Fibroblast of lung (primary cell): Measurements from ENCODE around the gene NR1H4. TPM values are rescaled to one million over a fixed set of nuclear protein-coding genes. Genes with fewer than 3 reads are reported as not detected.

ENCODE experiments used
- DNase-seq, 2 donors: peaks; one replicate each; pipeline versions ENCODE4 v3.0.0 to v3.0.0-alpha.2; 2010; ENCODE audit warnings: low read depth in 2 of 2
- H2AFZ ChIP-seq: 2 replicates; pipeline ENCODE4 v1.5.1; 2012; ENCODE audit warnings: low read length, control low read depth, inconsistent platforms
- H3K27ac ChIP-seq: 2 replicates; pipeline ENCODE4 v1.5.1; 2011; ENCODE audit warnings: low read length, control low read depth; ENCODE audit not compliant: insufficient read depth
- H3K27me3 ChIP-seq: 2 replicates; pipeline ENCODE4 v1.5.1; 2011; ENCODE audit warnings: mild to moderate bottlenecking, low read length; ENCODE audit not compliant: control insufficient read depth, insufficient read depth
- H3K36me3 ChIP-seq: 2 replicates; pipeline ENCODE4 v1.5.1; 2011; ENCODE audit warnings: low read length; ENCODE audit not compliant: control insufficient read depth, insufficient read depth
- H3K4me1 ChIP-seq: 2 replicates; pipeline ENCODE4 v1.5.1; 2011; ENCODE audit warnings: low read length; ENCODE audit not compliant: control insufficient read depth, insufficient read depth; ENCODE audit errors: extremely low read depth
- H3K4me2 ChIP-seq: 2 replicates; pipeline ENCODE4 v1.5.1; 2011; ENCODE audit warnings: low read length, control low read depth; ENCODE audit not compliant: insufficient read depth; ENCODE audit errors: extremely low read depth
- H3K4me3 ChIP-seq, 4 experiments: fragments of 200-600 bp in 1 of 4; sonication (generic) in 1 of 4; replicated peaks in 1 of 4; 2 replicates each; pipeline ENCODE4 v1.5.1; 2011 to 2016; ENCODE audit warnings: low read length in 4 of 4, low read depth in 3 of 4, mild to moderate bottlenecking in 3 of 4, control low read depth in 2 of 4, inconsistent platforms in 1 of 4, mixed read lengths in 1 of 4; ENCODE audit not compliant: insufficient read depth in 1 of 4; ENCODE audit errors: control extremely low read depth in 1 of 4
- H3K79me2 ChIP-seq: 2 replicates; pipeline ENCODE4 v1.5.1; 2012; ENCODE audit warnings: mild to moderate bottlenecking, low read length, inconsistent platforms; ENCODE audit not compliant: control insufficient read depth, insufficient read depth
- H3K9ac ChIP-seq: 2 replicates; pipeline ENCODE4 v1.5.1; 2011; ENCODE audit warnings: mild to moderate bottlenecking, low read length, control low read depth; ENCODE audit not compliant: insufficient read depth
- H3K9me3 ChIP-seq: 2 replicates; pipeline ENCODE4 v1.5.1; 2012; ENCODE audit warnings: low read depth, low read length; ENCODE audit not compliant: control insufficient read depth, insufficient read depth
- H4K20me1 ChIP-seq: 2 replicates; pipeline ENCODE4 v1.5.1; 2011; ENCODE audit warnings: low read length; ENCODE audit not compliant: control insufficient read depth, insufficient read depth; ENCODE audit errors: extremely low read depth
- CTCF ChIP-seq, 2 donors: IDR thresholded peaks in 1 of 2; conservative IDR thresholded peaks in 1 of 2; 1 replicate in 1 of 2; 2 replicates in 1 of 2; pipeline ENCODE4 v1.5.1; 2011 to 2012; ENCODE audit warnings: low read length in 2 of 2, control low read depth in 1 of 2, inconsistent platforms in 1 of 2, low read depth in 1 of 2, mild to moderate bottlenecking in 1 of 2
- EZH2 ChIP-seq: IDR thresholded peaks from 2 replicates; pipeline ENCODE4 v1.5.1; 2012; ENCODE audit warnings: low read length, control low read depth, mild to moderate bottlenecking; ENCODE audit errors: missing control alignments
- polyA plus RNA-seq, 2 donors: library from polyadenylated mRNA; depleted of rRNA in 1 of 2; stranded (reverse) in 1 of 2; unstranded in 1 of 2; fragments of >200 nt; gene quantifications; 2 replicates each; pipeline ENCODE4 v1.2.1, GENCODE V29; 2011 to 2012; ENCODE audit warnings: missing spikeins in 1 of 2
- total RNA-seq: library from RNA; depleted of rRNA; stranded (reverse); fragments of >200 nt; gene quantifications from 2 replicates; pipeline ENCODE4 v1.2.1, GENCODE V29; 2014

Gene NR1H4
- total and polyA plus RNA-seq, 2 donors (not counting 1 experiment from before 2014, with no cell fraction given), result not detected

- no peak overlapping the region for H2AFZ ChIP-seq
- H3K9me3 ChIP-seq, result no peaks in the 10 kb centered on the region
- no peak overlapping the region for H3K27ac ChIP-seq
- H3K36me3 ChIP-seq, result no peaks in the 10 kb centered on the region
- no peak overlapping the region for H3K4me2 ChIP-seq
- TF ChIP-seq CTCF (conservative IDR thresholded peaks at IDR 0.05 in 1 of 2, IDR thresholded peaks at IDR 0.05 in 1 of 2; ENCODE audit: low read depth in 1 of 2, low read length in 2 of 2) (no peak), EZH2 (no peak)
- no peak overlapping the region for H3K4me3 ChIP-seq
- no peak for DNase-seq
- H3K27me3 ChIP-seq, result no peaks in the 10 kb centered on the region
- no peaks in the 10 kb centered on the region for H3K4me1 ChIP-seq
- no peak overlapping the region for H3K9ac ChIP-seq
- no peaks in the 10 kb centered on the region for H3K79me2 ChIP-seq
- H4K20me1 ChIP-seq, result no peaks in the 10 kb centered on the region
Measured at GRCh38 chr12:100448656-100449055, 25.0 kb upstream of the NR1H4 start.

GRCh38 chr12:100450735-100451134 is 22.9 kb upstream of the NR1H4 start:
- no peak overlapping the region for H3K4me2 ChIP-seq
- H4K20me1 ChIP-seq, result no peaks in the 10 kb centered on the region
- no peak overlapping the region for H2AFZ ChIP-seq
- peak in 1 of 2 donors; percentile 0 for DNase-seq
- H3K9me3 ChIP-seq, result no peaks in the 10 kb centered on the region
- no peak overlapping the region for H3K4me3 ChIP-seq
- TF ChIP-seq EZH2 (no peak), CTCF (conservative IDR thresholded peaks at IDR 0.05 in 1 of 2, IDR thresholded peaks at IDR 0.05 in 1 of 2; ENCODE audit: low read depth in 1 of 2, low read length in 2 of 2) (no peak)
- no peak overlapping the region for H3K9ac ChIP-seq
- no peaks in the 10 kb centered on the region for H3K4me1 ChIP-seq
- H3K27me3 ChIP-seq, result no peaks in the 10 kb centered on the region
- no peak overlapping the region for H3K27ac ChIP-seq
- H3K79me2 ChIP-seq, result no peaks in the 10 kb centered on the region
- no peaks in the 10 kb centered on the region for H3K36me3 ChIP-seq

DNA sequence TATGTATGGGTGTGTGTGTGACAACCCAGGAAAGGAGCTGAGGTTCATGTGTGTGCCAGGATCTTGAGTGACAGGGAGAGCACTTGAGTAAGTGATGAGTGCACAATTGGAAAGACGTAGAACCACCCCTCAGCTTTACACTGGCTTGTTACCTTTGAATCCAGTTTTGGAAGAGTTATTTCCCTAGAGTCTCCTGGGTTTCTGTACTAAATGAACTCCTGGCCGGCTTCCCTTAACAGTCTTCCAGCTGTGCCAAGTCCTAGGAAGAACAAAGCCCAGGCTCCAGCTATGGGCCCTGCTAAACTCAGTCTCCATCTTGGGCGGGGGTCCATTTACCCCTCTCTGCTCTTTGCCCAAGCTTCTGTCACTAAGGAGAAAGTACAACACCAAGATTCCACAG is 19.7 kb upstream of the NR1H4 start:
- Histone ChIP-seq H3K27me3 (no peaks in the 10 kb centered on the region), H3K4me1 (no peaks in the 10 kb centered on the region), H3K4me3 (no peak overlapping the region), H3K79me2 (no peaks in the 10 kb centered on the region), H2AFZ (no peak overlapping the region), H3K27ac (no peak overlapping the region), H3K4me2 (no peak overlapping the region), H3K9me3 (no peaks in the 10 kb centered on the region), H3K36me3 (no peaks in the 10 kb centered on the region), H3K9ac (no peak overlapping the region), H4K20me1 (no peaks in the 10 kb centered on the region)
- DNase-seq, result no peak
- no peak for TF ChIP-seq CTCF (conservative IDR thresholded peaks at IDR 0.05 in 1 of 2, IDR thresholded peaks at IDR 0.05 in 1 of 2; ENCODE audit: low read depth in 1 of 2, low read length in 2 of 2)
- no peak for TF ChIP-seq EZH2
